Right lobe of liver (tissue), 6 donors: ENCODE data around the gene EDDM3A. TPM values are rescaled to one million over a fixed set of nuclear protein-coding genes. Genes with fewer than 3 reads are reported as not detected.

ENCODE experiments used
- ATAC-seq, 4 donors: fragments of 200-7000 bp; cut with Tn5 transposase; one replicate each; pipeline ENCODE4 v1.9.1; 2020; ENCODE audit warnings: mild to moderate bottlenecking in 4 of 4, moderate library complexity in 4 of 4
- DNase-seq, 3 donors: peaks; one replicate each; pipeline ENCODE4 v3.0.0-alpha.2; 2020
- H3K27ac ChIP-seq, 3 donors: fragments of 200-600 bp; one replicate each; pipeline ENCODE4 v1.8.0; 2022
- H3K27me3 ChIP-seq, 2 donors: fragments of 200-600 bp; one replicate each; pipeline ENCODE4 v1.8.0; 2022
- H3K36me3 ChIP-seq, 4 donors: fragments of 200-600 bp; sonication (generic) in 1 of 4; one replicate each; pipeline versions ENCODE4 v1.5.1 to v1.8.0; 2017 to 2022; ENCODE audit warnings: control low read depth in 1 of 4
- H3K4me1 ChIP-seq, 4 donors: fragments of 200-600 bp; sonication (generic) in 1 of 4; one replicate each; pipeline versions ENCODE4 v1.5.1 to v1.8.0; 2017 to 2022; ENCODE audit warnings: control low read depth in 1 of 4
- H3K4me3 ChIP-seq, 3 donors: fragments of 200-600 bp; one replicate each; pipeline ENCODE4 v1.8.0; 2022
- H3K9me3 ChIP-seq, 4 donors: fragments of 200-600 bp; sonication (generic) in 1 of 4; one replicate each; pipeline versions ENCODE4 v1.5.1 to v1.8.0; 2017 to 2022; ENCODE audit warnings: control low read depth in 1 of 4
- POLR2A ChIP-seq: fragments of 450-650 bp; IDR thresholded peaks from one replicate; pipeline ENCODE4 v1.6.1; 2017; ENCODE audit warnings: antibody characterized with exemption, mild to moderate bottlenecking
- WGBS: methylation state at CpG from one replicate; pipeline ENCODE4 v1.1.6; 2018; ENCODE audit warnings: low coverage, low lambda C conversion rate; ENCODE audit not compliant: insufficient coverage; ENCODE audit errors: missing lambda C conversion rate; 5-methylcytosine and 5-hydroxymethylcytosine counted together
- intact Hi-C, 2 donors: fragments of 100-400 bp; cut with DNase I; formaldehyde crosslinking; loops; one replicate each; pipeline versions ENCODE4 v1.11.2 to v1.14.1; 2022
- total RNA-seq, 6 experiments: library from RNA; depleted of rRNA in 2 of 6; stranded (reverse); fragments of >200 nt in 2 of 6; fragmentation: NEBNext Ultra II Directional in 3 of 6; extraction: Animal tissue kit (Norgen Biotek cat#: 25700) in 3 of 6; gene quantifications; one replicate each; pipeline versions ENCODE4 v1.1.0 to v1.2.4, GENCODE V29; 2016 to 2023
- TF ChIP-seq, protein P1 (sequence below), 4 donors: fragments of 200-600 bp in 3 of 4; fragments of 450-650 bp in 1 of 4; IDR thresholded peaks; one replicate each; pipeline versions ENCODE4 v1.5.1 to v1.8.0; 2016 to 2022; ENCODE audit warnings: antibody characterized with exemption in 4 of 4, mild to moderate bottlenecking in 2 of 4
- donor health status: DM: no; HTN: yes; CAD: no.
- donor health status: DM: no; HTN: no; CAD: no.
- donor health status: DM: no; HTN: no; CAD: no.
- donor health status: DM: no; HTN: yes; CAD: no.
- donor health status: DM: no; HTN: yes; CAD: no.

EDDM3A gene
- total RNA-seq, 6 experiments from 2014 or later, result not detected

DNA sequence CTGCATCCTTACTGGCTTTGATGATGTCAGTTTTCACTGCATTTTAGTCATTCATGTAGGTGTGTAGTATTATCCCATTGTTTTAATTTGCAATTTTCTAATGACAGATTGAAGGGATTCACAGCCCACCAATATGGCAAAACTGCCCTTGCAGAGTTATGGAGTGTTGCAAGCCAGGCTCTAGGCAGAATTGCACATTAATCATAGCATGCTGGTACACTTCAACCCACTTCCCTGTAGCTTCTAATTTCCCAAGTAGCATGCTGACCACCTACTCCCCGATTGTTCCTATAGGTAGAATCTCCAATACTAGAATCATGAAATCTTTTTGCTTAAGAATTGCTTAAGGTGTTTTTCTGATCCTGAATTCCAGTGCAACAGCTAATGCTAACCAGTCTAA, 30.2 kb downstream of the EDDM3A start:
- intact Hi-C loops, result no loop called here
- TF ChIP-seq, protein P1, sequence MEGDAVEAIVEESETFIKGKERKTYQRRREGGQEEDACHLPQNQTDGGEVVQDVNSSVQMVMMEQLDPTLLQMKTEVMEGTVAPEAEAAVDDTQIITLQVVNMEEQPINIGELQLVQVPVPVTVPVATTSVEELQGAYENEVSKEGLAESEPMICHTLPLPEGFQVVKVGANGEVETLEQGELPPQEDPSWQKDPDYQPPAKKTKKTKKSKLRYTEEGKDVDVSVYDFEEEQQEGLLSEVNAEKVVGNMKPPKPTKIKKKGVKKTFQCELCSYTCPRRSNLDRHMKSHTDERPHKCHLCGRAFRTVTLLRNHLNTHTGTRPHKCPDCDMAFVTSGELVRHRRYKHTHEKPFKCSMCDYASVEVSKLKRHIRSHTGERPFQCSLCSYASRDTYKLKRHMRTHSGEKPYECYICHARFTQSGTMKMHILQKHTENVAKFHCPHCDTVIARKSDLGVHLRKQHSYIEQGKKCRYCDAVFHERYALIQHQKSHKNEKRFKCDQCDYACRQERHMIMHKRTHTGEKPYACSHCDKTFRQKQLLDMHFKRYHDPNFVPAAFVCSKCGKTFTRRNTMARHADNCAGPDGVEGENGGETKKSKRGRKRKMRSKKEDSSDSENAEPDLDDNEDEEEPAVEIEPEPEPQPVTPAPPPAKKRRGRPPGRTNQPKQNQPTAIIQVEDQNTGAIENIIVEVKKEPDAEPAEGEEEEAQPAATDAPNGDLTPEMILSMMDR (IDR thresholded peaks at IDR 0.05), result no peak
- TF ChIP-seq POLR2A, result no peak
- Histone ChIP-seq H3K36me3 (no peaks in the 10 kb centered on the region), H3K27me3 (no peaks in the 10 kb centered on the region), H3K4me1 (no peaks in the 10 kb centered on the region), H3K27ac (no peak overlapping the region), H3K9me3 (no peaks in the 10 kb centered on the region), H3K4me3 (no peak overlapping the region)
- WGBS, result 75% methylated on average over 1 of the region's 1 CpG
- no peak for DNase-seq
- ATAC-seq, result no peak

DNA sequence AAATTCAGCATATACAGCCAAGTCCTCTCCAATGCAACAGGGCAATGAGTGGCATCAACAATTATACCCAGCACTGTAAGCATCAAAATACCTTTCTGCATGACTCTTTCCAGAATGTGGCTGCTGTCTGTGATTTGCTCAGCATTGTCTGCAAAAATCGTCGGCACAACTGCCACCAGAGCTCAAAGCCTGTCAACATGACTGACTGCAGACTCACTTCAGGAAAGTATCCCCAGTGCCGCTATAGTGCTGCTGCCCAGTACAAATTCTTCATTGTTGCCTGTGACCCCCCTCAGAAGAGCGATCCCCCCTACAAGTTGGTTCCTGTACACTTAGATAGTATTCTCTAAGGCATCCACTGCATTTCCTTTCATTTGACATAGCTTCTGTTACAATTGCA, 36.1 kb downstream of the EDDM3A start:
- H3K4me1 ChIP-seq, result no peaks in the 10 kb centered on the region
- peak in 1 of 4 donors; percentile 36 for ATAC-seq
- no peaks in the 10 kb centered on the region for H3K9me3 ChIP-seq
- DNase-seq, result no peak
- no peaks in the 10 kb centered on the region for H3K36me3 ChIP-seq
- H3K27me3 ChIP-seq, result no peaks in the 10 kb centered on the region
- 30% methylated on average over 4 of the region's 4 CpGs for WGBS
- intact Hi-C loops, result no loop called here
- no peak for TF ChIP-seq POLR2A
- TF ChIP-seq, protein P1 (IDR thresholded peaks at IDR 0.05), result no peak
- peak overlapping the region in 1 of 3 donors; percentile 13 for H3K4me3 ChIP-seq
- peak overlapping the region in 2 of 3 donors; percentile 29 to 40 for H3K27ac ChIP-seq

GRCh38 chr14:20782280-20782890, 36.7 kb downstream of the EDDM3A start:
- ATAC-seq (peak; percentile 43 to 75 (median 55)), DNase-seq (no peak)
- no peaks in the 10 kb centered on the region for H3K27me3 ChIP-seq
- H3K4me3 ChIP-seq, result no peak overlapping the region
- WGBS, result 28% methylated on average over 5 of the region's 5 CpGs
- intact Hi-C loops, result no loop called here
- TF ChIP-seq, protein P1 (IDR thresholded peaks at IDR 0.05), result no peak
- TF ChIP-seq POLR2A, result peak; percentile 34
- no peaks in the 10 kb centered on the region for H3K9me3 ChIP-seq
- peak overlapping the region in 2 of 3 donors; percentile 29 to 40 for H3K27ac ChIP-seq
- no peaks in the 10 kb centered on the region for H3K4me1 ChIP-seq
- no peaks in the 10 kb centered on the region for H3K36me3 ChIP-seq

- no peaks in the 10 kb centered on the region for H3K36me3 ChIP-seq
- no peak overlapping the region for H3K27ac ChIP-seq
- H3K27me3 ChIP-seq, result no peaks in the 10 kb centered on the region
- ATAC-seq, result no peak
- 40% methylated on average over 4 of the region's 4 CpGs for WGBS
- TF ChIP-seq, protein P1 (IDR thresholded peaks at IDR 0.05), result no peak
- TF ChIP-seq POLR2A, result no peak
- no peak overlapping the region for H3K4me3 ChIP-seq
- no peaks in the 10 kb centered on the region for H3K4me1 ChIP-seq
- intact Hi-C loops, result no loop called here
- H3K9me3 ChIP-seq, result no peaks in the 10 kb centered on the region
- DNase-seq, result no peak
These were observed 41.3 kb downstream of the EDDM3A start for GRCh38 chr14:20787025-20787424.
